SK-N-MC (cell line): ENCODE measurements around the gene OSER1.

Source experiments
- EZH2 ChIP-seq: fragments of 200-600 bp; sonication (generic); IDR thresholded peaks from one replicate; pipeline ENCODE4 v1.6.1; 2017; ENCODE audit warnings: antibody characterized with exemption
- POLR2AphosphoS5 ChIP-seq: IDR thresholded peaks from 2 replicates; pipeline ENCODE4 v1.6.1; 2012; ENCODE audit warnings: mild to moderate bottlenecking, low read depth, low read length, borderline replicate concordance

DNA sequence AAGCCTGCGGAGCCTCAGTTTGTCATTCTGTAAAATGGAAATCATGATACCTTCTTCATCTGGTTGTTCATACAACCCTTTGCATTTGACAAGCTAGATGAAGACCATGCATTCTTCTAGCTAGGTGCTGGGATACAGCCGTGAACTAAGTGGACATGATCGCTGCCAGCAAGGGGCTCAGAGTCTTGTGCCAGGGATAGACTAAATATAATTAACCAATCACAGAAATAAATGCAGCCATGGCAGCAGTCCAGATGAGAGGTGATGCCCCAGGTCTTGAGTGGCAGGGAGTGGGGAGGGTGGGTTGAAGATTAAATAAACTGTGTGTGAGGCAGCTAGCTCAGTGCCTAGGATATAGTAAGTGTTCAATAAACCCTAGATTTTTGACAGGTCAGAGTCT, 42.8 kb downstream of the OSER1 start:
- TF ChIP-seq POLR2AphosphoS5 (no peak), EZH2 (no peak)
